HG02763 (cell line): ENCODE data around the gene PTGDS.

Source experiments
- ATAC-seq: cut with Tn5 transposase; IDR thresholded peaks from one replicate; pipeline ENCODE4 v1.9.1; 2021; ENCODE audit warnings: mild to moderate bottlenecking, moderate library complexity; ENCODE audit not compliant: unreplicated experiment

Gene PTGDS

GRCh38 chr9:136972335-136972734 lies 5.0 kb upstream of the PTGDS start:
- ATAC-seq, result no peak

DNA sequence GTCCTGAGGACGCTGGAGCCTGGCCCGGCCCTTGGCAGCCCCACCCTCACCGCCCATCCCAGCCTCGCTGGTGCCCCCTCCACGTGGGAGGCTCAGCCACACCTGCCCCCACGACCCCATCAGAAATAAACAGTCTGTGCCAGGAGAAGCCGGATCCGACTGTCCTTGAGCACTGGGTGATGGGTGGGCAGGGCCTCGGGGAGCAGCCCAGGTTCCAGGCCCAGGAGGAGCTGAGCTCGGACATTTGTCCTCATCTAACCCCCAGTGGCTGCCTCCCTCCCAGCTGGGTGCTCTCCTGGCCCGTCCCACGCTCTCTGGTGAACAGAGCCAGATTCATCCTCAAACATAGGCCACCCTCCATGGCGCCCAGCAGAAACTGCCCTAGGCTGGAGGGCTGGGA lies 4.6 kb upstream of the PTGDS start:
- ATAC-seq, result no peak

DNA sequence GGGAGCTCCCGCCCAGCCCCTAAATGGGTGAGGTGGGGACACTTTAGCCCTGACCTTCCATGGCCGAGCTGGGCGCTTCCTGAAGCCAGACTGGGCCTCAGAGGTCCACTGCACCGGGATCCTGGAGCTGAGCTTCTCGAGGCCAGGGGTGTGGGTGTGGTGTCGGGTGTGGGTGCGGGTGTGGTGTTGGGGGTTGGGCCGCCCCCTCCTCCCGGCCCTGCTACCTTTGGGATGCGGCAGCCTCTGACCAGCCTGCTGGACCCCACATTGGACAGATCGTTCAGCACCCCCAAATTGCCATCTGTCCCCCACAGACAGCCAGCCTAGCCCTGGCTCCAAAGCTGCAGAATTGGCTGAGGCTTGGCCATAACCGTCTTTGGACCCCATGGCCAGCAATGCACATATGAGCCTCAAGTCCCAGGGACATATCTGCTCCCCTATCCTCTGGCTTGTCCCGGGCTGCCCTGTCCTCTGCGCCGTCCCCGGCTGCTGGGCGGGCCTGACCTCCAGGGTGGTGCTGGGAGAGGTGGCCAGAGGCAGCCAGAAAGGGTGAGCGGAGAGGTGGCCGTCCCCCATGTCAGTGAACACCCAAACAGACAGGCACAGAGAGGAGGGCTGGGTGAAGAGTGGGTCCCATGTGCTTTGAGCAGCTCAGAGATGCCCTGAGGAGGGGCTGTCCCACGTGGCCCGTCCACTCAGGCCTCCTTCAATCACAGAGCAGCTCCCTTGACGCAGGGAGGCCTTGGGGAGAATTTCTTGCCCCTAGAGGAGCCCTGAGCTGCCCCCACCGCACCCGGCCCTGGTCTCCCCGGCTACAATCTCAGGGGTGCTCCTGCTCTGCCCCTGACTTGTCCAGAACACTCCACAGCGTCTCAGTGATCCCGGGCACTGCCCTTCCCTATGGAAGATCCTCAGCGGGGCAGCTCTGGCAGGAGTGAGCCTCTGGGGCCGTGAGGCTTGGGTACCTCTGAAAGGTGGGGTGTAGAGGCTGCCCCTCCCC lies 3.4 kb upstream of the PTGDS start:
- no peak for ATAC-seq

DNA sequence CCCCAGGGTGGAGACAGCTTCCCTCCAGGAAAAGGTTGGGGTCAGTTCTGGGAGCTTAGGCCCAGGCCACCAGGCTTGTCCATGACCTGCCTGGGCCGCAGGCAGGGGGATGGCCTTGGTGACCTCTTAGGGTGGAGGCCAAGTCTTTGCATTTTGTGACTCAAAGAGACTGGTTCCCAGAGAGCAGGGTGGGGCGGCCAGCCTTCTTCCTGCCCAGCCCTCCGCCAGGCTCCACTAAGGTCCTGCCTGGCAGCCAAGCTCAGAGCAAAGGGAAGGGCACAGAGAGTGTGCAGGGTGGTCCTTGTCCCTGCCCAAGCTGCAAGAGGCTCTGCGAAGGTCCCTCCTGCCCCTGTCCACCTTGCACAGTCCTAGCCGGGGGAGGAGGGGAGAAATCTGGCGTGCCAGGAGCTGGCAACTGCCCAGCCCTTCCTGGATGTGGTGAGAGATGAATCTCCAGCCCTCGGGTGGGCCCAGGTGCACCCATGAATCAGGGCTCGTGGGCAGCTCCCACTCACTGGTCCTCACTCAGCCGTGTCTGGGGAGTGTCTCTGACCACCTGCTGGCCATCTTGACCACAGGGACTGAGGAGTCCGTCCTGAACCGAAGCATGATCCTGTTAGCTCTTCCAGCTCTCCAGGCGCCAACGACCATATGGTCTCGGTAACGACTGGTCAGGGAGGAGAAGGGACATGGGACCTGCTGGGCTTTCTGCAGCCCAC lies 2.3 kb upstream of the PTGDS start:
- ATAC-seq, result no peak

DNA sequence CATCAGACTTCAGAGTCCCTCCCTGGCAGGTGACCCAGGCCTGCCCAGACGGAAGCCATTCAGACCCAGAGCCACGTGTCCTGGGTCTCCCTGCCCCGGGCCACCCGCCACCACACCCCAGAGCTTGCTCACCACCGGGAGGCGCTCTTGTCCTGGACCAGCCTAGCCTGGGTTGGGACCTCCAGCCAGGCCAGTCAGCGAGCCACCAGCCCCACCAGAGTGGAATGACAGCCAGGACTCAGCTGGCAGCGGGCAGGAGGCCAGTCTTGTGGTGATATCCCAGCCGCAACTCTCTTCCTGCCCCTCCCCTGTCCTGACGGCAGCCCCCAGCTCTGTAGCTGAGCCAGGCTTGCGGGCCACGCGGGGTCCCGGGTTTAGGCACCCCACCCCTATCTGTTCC lies 1.7 kb upstream of the PTGDS start:
- ATAC-seq, result no peak

DNA sequence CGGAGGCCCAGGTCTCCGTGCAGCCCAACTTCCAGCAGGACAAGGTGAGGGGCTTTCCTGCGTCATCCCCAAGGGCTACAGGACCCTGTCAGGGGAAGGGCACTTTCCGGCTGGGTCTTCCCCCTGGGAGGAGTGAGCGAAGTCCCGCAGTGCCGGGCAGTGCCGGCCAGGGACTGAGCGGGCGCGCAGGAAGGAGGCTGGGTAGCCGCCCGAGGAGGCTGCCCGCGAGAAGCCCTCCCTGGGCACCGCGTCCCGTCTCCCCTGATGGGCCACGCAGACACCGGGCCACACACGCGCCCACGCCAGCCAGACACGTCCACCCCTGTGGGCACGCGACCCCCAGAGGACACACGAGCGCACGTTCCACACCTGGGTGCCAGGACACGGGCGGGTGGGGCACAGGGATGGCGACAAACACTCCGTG lies 357 bp downstream of the PTGDS start:
- no peak for ATAC-seq

DNA sequence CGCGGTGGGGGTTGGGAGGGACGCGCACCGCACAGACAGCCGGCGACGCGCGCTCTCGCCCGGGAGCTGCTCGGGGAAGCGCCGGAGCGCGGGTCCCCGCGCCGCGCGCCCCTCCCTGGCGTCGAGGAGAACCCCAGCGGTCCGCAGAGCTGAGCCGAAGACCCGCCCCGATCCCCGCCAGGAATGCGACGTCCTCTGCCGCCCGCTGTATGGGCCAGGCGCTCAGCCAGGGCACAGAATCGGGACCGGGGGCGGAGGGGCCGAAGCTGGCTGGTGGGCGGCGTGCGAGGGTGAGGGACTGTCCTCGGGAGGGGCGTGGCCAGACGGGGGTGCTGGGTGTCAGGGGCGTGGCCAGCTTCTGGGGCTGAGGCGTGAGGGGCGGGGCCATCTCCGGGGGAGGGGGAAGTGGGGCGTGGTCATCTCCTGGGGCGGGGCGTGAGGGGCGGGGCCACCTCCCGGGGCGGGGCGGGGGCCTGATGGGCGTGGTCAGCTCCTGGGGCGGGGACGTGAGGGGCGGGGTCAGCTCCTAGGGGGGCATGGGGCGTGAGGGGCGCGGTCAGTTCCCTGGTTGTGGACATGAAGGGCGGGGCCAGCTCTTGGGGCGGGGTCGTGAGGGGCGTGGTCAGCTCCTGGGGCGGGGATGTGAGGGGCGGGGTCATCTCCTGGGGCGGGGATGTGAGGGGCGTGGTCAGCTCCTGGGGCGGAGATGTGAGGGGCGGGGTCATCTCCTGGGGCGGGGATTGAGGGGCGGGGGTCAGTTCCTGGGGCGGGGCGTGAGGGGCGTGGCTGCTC lies 965 bp downstream of the PTGDS start:
- no peak for ATAC-seq

DNA sequence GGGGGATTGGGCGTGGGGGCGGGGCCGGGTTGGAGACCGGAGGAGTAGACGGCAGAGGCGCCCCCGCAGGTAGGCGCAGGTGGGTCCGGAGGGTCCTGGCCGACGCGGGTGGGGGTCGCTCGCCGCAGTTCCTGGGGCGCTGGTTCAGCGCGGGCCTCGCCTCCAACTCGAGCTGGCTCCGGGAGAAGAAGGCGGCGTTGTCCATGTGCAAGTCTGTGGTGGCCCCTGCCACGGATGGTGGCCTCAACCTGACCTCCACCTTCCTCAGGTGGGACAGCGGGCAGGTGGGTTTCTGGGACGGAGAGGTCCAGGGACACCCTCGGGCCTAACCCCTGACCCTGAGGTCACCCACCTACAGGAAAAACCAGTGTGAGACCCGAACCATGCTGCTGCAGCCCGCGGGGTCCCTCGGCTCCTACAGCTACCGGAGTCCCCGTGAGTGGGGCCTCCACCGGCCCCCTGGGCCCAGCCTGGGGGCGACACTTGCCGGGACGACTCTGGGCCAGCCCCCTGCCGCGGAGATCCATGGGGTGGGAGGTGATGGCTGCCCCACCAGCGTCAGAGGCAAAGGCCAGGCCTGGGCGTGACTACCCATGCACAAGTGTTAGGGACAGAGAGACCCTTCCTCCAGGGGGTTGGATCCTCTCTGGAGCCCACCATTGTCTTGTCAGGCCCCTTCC lies 1.7 kb downstream of the PTGDS start:
- ATAC-seq, result no peak

DNA sequence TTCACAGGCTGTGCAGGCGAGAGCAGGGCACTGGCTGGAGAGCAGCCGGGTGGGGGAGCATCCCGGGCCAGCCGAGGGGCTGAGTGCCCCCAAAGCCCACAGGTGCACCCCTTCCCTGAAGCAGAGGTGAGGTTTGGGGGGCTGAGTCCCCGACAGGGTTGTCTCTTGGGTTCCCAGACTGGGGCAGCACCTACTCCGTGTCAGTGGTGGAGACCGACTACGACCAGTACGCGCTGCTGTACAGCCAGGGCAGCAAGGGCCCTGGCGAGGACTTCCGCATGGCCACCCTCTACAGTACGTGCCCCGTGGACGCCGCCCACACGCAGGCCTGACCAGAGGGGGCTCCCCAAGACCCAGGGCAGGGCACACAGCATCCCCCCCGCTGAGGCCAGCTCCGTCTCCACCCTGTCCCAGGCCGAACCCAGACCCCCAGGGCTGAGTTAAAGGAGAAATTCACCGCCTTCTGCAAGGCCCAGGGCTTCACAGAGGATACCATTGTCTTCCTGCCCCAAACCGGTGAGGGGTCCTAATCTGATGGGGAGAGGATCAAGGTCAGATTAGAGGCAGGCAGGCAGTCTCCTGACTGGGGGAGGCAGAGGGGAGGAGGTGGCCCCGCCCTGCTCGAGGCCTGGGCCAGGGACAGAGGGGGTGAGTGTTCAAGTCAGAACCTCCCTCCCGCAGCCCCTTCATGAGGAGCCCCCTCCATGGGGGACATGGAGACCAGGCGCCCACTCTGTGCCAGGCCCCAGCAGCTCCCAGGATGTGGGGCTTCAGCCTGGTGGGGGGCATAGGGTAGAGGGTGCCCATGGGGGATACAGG lies 2.7 kb downstream of the PTGDS start:
- no peak for ATAC-seq

DNA sequence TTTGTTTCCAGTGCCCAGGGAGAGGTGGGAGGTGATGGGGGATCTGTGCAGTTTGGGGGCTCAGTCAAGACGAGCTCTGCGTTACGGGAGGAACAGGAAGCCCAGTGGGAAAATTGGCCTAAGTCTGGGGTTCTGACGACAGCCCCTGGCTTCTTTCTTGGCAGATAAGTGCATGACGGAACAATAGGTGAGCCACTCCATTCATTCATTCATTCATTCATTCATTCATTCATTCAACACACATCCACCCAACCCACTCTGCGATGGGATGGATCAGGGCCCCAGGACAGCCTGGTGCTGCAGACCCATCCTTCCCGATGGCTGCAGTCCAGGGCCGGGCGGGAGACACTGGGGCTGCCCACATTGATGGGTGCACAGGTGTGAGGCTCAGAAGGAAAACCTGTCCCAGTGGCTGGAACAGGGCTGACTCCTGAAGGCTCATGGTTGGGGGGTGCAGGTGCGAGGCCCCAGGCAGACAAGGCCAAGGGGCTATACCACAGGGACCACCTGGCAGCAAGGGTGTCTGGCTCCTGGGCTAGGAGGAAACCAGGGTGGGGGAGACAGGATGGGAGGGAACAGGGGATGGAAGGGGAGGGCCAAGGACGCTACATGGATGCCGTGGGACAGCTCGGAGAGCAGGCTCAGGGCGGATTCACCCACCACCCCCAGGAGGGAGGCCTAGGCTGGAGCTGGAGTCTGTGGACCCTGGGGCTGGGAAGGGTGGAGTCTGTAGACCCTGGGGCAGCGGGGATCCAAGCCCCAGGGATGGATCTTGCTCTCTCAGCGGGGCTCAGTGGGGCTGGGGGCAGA lies 3.6 kb downstream of the PTGDS start:
- ATAC-seq, result no peak

- ATAC-seq, result no peak
Observed at GRCh38 chr9:136981588-136982231, 4.4 kb downstream of the PTGDS start.

DNA sequence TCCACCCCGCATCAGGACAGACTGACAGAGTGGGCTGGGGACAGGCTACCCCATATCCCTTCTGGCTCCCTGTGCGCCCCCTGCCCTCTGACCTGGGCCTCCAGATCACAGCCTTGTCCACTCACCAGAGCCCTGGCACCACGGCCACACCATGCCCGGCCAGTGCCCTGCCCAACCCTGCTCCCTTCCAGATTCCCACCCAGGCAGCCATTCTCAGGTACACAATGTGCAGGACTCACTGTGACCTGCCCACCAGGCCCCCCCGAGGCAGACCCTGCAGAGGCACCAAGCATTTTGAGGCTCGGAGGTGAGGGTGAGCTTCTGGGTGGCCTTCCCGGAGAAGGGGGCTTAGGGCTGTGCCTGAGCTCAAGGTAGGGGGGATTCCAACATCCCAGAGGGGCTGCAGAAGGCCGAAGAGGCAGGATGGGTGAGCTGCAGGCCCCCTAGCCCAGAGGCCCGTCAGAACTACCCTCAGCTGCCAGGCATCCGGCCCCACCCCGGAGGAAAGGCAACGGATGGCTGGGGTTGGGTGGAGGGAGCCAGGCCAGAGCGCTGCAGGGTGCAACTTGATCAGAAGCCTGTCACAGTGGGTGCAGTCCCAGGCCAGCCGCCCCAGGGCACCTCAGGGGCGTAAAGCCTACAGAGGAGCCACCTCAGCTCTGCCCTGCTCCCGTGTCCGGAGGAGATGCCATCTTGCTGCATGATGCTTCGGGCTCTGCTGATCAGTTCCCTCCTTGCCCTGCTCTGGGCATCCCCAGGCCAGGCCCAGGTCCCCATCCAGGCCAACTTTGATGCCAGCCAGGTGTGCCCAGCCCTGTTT lies 5.1 kb downstream of the PTGDS start, which contains the start of gene LCNL1:
TSS of gene LCNL1 (plus strand) at position 762 of the 820 bp plus-strand sequence. CDS start 594 bp downstream, outside the sequence.
- ATAC-seq, result no peak

DNA sequence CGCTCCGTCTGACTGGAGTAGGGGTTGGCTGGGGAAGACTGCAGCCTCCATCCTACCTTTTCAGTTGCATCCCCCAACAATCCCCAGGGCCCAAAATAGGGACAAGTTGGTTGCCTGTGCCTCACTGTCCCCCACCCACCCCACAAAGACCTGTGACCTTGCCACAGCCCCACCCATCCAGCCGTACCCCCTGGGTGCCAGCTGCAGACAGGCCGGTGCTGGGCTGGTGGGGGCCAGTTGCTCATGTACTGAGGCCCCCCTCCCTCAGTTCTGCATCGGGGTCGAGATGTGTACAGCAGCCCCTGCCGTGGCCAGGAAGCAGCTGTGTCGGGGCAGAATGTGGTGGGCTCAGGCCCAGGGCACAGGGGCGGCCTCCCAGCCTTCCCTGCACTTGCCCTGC lies 5.9 kb downstream of the PTGDS start:
- no peak for ATAC-seq

- ATAC-seq, result no peak
Observed at GRCh38 chr9:136983656-136984314, 6.5 kb downstream of the PTGDS start.

DNA sequence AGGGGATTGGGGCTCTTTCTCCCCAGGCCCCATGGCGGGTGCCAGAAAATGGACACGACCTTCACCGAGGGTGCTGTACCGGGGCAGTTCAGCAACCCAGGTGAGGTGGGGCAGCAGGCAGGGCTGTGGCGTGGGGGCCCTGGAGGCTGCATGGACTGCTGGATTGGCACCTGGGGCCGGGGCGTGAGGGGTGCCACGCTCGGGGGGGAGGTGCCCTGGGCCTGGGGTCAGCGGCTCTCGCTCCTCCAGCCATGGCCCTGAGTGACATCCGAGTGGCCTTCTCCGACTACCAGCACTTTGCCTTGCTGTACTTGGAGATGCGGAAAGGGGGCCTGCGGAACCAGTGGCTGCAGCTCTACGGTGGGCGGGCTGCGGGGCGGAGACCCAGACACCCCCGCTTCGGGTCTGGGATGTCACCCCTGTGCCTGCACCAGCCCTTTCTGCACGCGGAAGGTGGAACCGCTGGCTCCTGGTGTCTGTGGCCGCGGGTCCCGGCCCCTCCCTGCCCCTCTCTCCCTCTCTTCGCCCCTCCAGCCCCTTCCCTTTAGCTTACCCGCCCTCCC lies 7.2 kb downstream of the PTGDS start:
- ATAC-seq, result no peak

DNA sequence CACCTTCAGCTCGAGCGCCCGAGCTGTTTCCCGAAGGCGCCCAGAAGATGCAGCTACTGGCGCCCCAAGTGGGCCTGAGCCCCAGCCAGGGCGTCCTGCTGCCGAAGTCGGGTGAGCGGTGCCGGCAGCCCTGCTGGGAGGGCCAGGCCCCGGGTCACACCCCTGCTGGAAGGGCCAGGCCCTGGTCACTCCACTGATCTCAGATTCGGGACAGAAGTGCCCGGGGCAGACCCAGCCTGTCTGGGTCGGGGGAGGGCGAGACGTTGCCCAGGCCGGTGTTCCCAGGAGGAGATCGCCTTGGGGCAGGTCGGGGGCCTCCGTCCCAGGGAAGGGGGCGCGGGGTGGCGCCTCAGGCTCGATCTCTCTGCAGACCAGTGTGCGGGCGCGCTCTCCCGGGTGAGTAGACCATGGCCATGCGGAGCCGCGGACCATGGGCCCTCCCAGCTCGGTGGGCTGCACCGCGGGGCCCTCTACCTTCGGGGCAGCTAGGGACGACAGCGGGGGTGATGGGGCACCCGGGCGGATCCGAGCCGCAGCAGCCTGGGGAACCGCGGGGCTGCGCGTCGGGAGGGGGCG lies 7.8 kb downstream of the PTGDS start:
- ATAC-seq, result no peak
